Upper lobe of left lung (tissue), 6 donors: ENCODE measurements around the gene NACC2. TPM values are rescaled to one million over a fixed set of nuclear protein-coding genes. Genes with fewer than 3 reads are reported as not detected.

Experiments used
- ATAC-seq, 2 donors: fragments of 200-7000 bp; cut with Tn5 transposase; one replicate each; pipeline ENCODE4 v1.9.1; 2022; ENCODE audit warnings: mild to moderate bottlenecking in 2 of 2, moderate library complexity in 2 of 2; ENCODE audit not compliant: low FRiP score in 2 of 2
- DNase-seq, 2 donors: peaks; one replicate each; pipeline ENCODE4 v3.0.0-alpha.2; 2019 to 2020
- H3K27ac ChIP-seq, 4 donors: fragments of 200-600 bp; sonication (generic); one replicate each; pipeline ENCODE4 v1.5.1; 2016 to 2019
- H3K27me3 ChIP-seq, 4 donors: fragments of 200-600 bp; sonication (generic); one replicate each; pipeline ENCODE4 v1.5.1; 2017 to 2019
- H3K36me3 ChIP-seq, 4 donors: fragments of 200-600 bp; sonication (generic); one replicate each; pipeline ENCODE4 v1.5.1; 2016 to 2019
- H3K4me1 ChIP-seq, 4 donors: fragments of 200-600 bp; sonication (generic); one replicate each; pipeline ENCODE4 v1.5.1; 2018 to 2019
- H3K4me3 ChIP-seq, 4 donors: fragments of 200-600 bp; sonication (generic); one replicate each; pipeline ENCODE4 v1.5.1; 2017 to 2019; ENCODE audit warnings: mild to moderate bottlenecking in 2 of 4, moderate library complexity in 1 of 4
- H3K9me3 ChIP-seq, 4 donors: fragments of 200-600 bp; sonication (generic); one replicate each; pipeline ENCODE4 v1.5.1; 2018 to 2019
- EP300 ChIP-seq, 4 donors: sonication (generic); formaldehyde crosslinking; IDR thresholded peaks; one replicate each; pipeline ENCODE4 v1.5.1; 2017; ENCODE audit warnings: antibody characterized with exemption in 4 of 4, control low read depth in 2 of 4
- POLR2A ChIP-seq, 4 donors: fragments of 450-650 bp; IDR thresholded peaks; one replicate each; pipeline ENCODE4 v1.5.1; 2016 to 2017; ENCODE audit warnings: antibody characterized with exemption in 4 of 4, mild to moderate bottlenecking in 2 of 4
- POLR2AphosphoS5 ChIP-seq, 2 donors: sonication (generic); formaldehyde crosslinking; IDR thresholded peaks; one replicate each; pipeline ENCODE4 v1.5.1; 2017; ENCODE audit warnings: antibody characterized with exemption in 2 of 2
- WGBS, 2 donors: methylation state at CpG; one replicate each; pipeline ENCODE4 v1.1.5; 2017 to 2018; 5-methylcytosine and 5-hydroxymethylcytosine counted together
- total RNA-seq, 6 donors: library from RNA; depleted of rRNA in 4 of 6; stranded (reverse); fragments of >200 nt in 4 of 6; gene quantifications; one replicate each; pipeline versions ENCODE4 v1.1.0 to v1.2.1, GENCODE V29; 2016 to 2021
- TF ChIP-seq, protein P1 (sequence below), 6 experiments: fragments of 450-650 bp in 4 of 6; fragments of 200-600 bp in 2 of 6; sonication (generic) in 2 of 6; IDR thresholded peaks; one replicate each; pipeline ENCODE4 v1.5.1; 2016 to 2019; ENCODE audit warnings: antibody characterized with exemption in 6 of 6
- donor health status: DM: no; HTN: no; CAD: no; lungs with moderate emphysema.
- donor health status: DM: no; HTN: yes; CAD: no; lungs with severe emphysema.

The NACC2 gene
- total RNA-seq, 6 donors from 2014 or later, result 16.8 to 38.4 (median 31.3) TPM

DNA sequence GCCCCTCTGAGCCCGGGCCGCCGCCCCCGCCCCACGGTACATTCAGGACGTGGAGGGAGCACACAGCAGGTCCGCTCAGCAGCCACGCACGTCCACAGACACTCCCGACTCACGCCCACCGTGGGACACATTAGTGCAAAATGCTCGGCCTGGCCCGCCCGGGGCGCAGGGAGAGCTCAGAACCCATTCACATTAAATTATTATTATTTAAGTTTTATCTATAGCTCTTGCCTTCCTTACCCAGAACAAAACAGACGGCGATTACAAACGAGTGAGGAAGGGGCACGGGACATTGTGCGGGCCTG is 86.4 kb downstream of the NACC2 start:
- no peak for TF ChIP-seq POLR2AphosphoS5 (IDR thresholded peaks at IDR 0.05)
- TF ChIP-seq EP300 (IDR thresholded peaks at IDR 0.05), result no peak
- TF ChIP-seq, protein P1, sequence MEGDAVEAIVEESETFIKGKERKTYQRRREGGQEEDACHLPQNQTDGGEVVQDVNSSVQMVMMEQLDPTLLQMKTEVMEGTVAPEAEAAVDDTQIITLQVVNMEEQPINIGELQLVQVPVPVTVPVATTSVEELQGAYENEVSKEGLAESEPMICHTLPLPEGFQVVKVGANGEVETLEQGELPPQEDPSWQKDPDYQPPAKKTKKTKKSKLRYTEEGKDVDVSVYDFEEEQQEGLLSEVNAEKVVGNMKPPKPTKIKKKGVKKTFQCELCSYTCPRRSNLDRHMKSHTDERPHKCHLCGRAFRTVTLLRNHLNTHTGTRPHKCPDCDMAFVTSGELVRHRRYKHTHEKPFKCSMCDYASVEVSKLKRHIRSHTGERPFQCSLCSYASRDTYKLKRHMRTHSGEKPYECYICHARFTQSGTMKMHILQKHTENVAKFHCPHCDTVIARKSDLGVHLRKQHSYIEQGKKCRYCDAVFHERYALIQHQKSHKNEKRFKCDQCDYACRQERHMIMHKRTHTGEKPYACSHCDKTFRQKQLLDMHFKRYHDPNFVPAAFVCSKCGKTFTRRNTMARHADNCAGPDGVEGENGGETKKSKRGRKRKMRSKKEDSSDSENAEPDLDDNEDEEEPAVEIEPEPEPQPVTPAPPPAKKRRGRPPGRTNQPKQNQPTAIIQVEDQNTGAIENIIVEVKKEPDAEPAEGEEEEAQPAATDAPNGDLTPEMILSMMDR (IDR thresholded peaks at IDR 0.05), result no peak
- TF ChIP-seq POLR2A (IDR thresholded peaks at IDR 0.05), result no peak
- ATAC-seq, result no peak
- WGBS, 2 donors, result 76 to 80% methylated on average over 12 to 21 of the region's 21 CpGs
- Histone ChIP-seq H3K27me3 (no peaks in the 10 kb centered on the region), H3K4me1 (peaks cover 28 to 55% (median 46%) of the 10 kb centered on the region in 4 donors), H3K36me3 (peaks cover 0 to 34% (median 18%) of the 10 kb centered on the region in 4 donors), H3K9me3 (no peaks in the 10 kb centered on the region), H3K27ac (peak overlapping the region; percentile 52 to 87 (median 84)), H3K4me3 (no peak overlapping the region)
- DNase-seq, result peak in 1 of 2 donors; percentile 86

DNA sequence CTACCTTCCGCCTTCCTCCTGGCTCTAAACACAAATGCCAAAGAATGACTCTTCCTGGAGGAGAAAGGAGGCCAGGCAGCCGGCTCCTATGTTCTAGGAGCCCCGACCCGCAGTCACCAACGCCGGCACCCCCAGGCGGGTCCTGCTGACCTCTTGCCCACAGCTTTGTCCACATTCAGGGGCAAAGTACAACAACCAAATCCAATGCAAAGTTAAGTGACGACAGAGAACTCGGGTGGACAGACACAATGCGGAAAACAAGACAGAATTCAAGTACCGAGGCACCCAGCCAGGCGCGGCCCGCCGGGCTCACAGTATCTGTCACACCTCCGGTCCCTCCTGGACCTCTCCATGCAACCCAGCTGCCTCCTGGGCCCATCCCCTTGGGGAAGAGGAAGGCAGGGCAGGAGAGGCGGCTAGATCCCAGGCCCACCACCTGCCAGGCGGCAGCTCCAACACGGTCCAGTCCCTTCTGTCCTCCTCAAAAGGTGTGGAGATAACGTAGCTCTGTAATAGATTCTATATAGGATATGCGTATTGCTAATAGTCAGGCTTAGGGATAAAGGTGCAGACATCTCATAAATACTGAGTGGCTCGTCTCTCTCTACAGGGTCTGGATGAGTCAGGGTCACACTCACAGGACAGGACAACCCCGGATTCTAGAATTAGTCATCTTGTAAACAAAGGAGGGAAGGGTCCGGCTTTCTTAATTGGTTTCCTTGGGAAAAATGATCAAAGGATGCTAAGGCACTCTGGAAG is 87.0 kb downstream of the NACC2 start:
- no peak overlapping the region for H3K4me3 ChIP-seq
- peak overlapping the region; percentile 52 to 87 (median 84) for H3K27ac ChIP-seq
- 58 to 79% methylated on average over 20 to 24 of the region's 24 CpGs for WGBS, 2 donors
- peaks cover 0 to 28% (median 13%) of the 10 kb centered on the region in 4 donors for H3K36me3 ChIP-seq
- H3K9me3 ChIP-seq, result no peaks in the 10 kb centered on the region
- no peak for ATAC-seq
- peak in 1 of 2 donors; percentile 78 for DNase-seq
- H3K27me3 ChIP-seq, result no peaks in the 10 kb centered on the region
- H3K4me1 ChIP-seq, result peaks cover 33 to 60% (median 50%) of the 10 kb centered on the region in 4 donors
- TF ChIP-seq EP300 (IDR thresholded peaks at IDR 0.05) (peak in 1 of 4 donors; percentile 42), POLR2A (IDR thresholded peaks at IDR 0.05) (no peak)

DNA sequence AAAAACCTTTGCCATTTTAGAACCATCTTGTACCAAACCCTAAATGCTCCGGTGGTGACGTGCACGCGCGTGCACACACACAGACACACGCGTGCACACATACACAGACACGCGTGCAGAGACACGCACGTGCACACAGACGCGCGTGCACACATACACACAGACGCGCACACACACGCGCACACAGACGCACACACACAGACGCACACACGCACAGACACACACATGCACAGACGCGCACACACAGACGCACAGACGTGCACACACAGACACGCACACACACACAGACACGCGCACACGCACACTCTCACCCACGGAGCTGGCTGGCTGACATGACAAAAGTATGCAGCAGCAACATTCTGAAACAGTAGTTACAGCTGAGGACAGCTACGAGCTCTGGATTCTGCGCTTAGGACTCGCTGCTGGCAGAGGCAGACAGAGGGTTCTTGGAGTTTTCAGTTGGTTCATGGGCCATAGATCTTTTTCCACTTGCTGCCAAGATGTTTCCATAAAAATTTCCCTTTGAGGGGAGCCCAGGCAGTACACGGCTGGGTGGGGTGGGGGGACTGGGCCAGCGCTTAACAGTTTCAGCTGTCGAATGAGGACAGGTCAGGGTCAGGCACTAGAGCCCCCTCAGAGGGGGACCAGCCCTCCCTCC is 87.7 kb downstream of the NACC2 start:
- Histone ChIP-seq H3K27me3 (no peaks in the 10 kb centered on the region), H3K27ac (peak overlapping the region; percentile 52 to 87 (median 81)), H3K4me3 (no peak overlapping the region), H3K4me1 (peaks cover 33 to 56% (median 49%) of the 10 kb centered on the region in 4 donors), H3K36me3 (peaks cover 0 to 27% (median 10%) of the 10 kb centered on the region in 4 donors), H3K9me3 (no peaks in the 10 kb centered on the region)
- TF ChIP-seq POLR2AphosphoS5 (IDR thresholded peaks at IDR 0.05) (no peak), EP300 (IDR thresholded peaks at IDR 0.05) (no peak), POLR2A (IDR thresholded peaks at IDR 0.05) (no peak)
- TF ChIP-seq, protein P1 (IDR thresholded peaks at IDR 0.05), result no peak
- DNase-seq (peak in 1 of 2 donors; percentile 39), ATAC-seq (no peak)
- WGBS, 2 donors, result 85 to 91% methylated on average over 22 to 36 of the region's 36 CpGs

DNA sequence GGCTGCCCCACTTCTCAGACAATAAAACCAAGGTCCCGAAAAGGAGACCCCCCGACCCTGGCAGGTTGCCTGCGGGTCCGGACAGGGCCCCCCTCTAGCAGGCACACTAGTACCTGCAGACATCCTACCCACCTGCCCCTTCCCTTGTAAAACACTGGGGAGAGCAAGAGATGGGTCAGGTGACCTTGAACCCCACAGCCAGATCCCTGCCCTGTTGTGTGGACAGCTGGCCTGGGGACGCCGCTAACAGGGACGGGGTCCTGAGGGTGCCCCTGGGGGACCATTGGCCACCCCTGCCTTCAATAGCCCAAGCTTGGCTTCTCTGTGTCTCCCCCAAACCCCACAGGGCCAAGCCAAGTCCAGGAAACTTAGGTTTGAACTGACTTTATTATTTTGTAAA is 88.9 kb downstream of the NACC2 start:
- Histone ChIP-seq H3K27me3 (no peaks in the 10 kb centered on the region), H3K4me3 (no peak overlapping the region), H3K4me1 (peaks cover 21 to 43% (median 37%) of the 10 kb centered on the region in 4 donors), H3K9me3 (no peaks in the 10 kb centered on the region), H3K27ac (peak overlapping the region in 2 of 4 donors; percentile 21 to 67), H3K36me3 (peaks cover 0 to 17% (median 7%) of the 10 kb centered on the region in 4 donors)
- TF ChIP-seq POLR2AphosphoS5 (IDR thresholded peaks at IDR 0.05), result no peak
- TF ChIP-seq, protein P1 (IDR thresholded peaks at IDR 0.05), result no peak
- no peak for TF ChIP-seq EP300 (IDR thresholded peaks at IDR 0.05)
- no peak for TF ChIP-seq POLR2A (IDR thresholded peaks at IDR 0.05)
- DNase-seq, result peak in 1 of 2 donors; percentile 46
- whole genome bisulfite sequencing, 2 donors, result 86 to 100% methylated on average over 3 to 7 of the region's 7 CpGs
- ATAC-seq, result no peak

DNA sequence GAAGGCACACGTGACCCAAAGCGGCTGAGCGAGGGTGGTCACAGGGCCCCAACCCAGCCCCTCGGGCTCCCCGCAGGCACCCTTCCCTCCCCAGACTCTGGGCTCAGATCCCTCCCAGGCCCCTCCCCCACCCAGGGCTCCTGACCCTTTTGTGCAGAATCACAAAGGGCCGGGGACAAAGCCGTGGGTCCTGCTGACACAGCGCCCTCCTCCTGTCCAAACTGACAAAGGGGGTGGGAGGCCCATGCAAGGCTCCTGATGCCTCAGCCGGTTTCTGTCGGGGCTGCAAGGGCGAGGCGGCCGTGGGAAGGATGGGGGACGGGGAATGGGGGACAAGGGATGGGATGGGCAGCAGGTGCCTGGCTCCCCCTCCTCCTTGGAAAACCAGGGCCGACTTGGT is 90.4 kb downstream of the NACC2 start:
- ATAC-seq (no peak), DNase-seq (peak in 1 of 2 donors; percentile 54)
- Histone ChIP-seq H3K36me3 (peaks cover 0 to 10% (median 4%) of the 10 kb centered on the region in 4 donors), H3K4me3 (no peak overlapping the region), H3K4me1 (peaks cover 21 to 34% (median 27%) of the 10 kb centered on the region in 4 donors), H3K9me3 (no peaks in the 10 kb centered on the region), H3K27me3 (no peaks in the 10 kb centered on the region), H3K27ac (peak overlapping the region; percentile 26 to 74 (median 51))
- TF ChIP-seq, protein P1 (IDR thresholded peaks at IDR 0.05), result no peak
- TF ChIP-seq POLR2A (IDR thresholded peaks at IDR 0.05) (no peak), POLR2AphosphoS5 (IDR thresholded peaks at IDR 0.05) (no peak), EP300 (IDR thresholded peaks at IDR 0.05) (no peak)
- 87 to 89% methylated on average over 6 to 15 of the region's 15 CpGs for WGBS, 2 donors
